OCI-LY3 (cell line): ENCODE measurements around the gene PREP.

Experiments used
- EZH2phosphoT487 ChIP-seq: fragments of 200-600 bp; shearing (Covaris generic); IDR thresholded peaks from 2 replicates; pipeline ENCODE4 v1.6.1; 2018; ENCODE audit warnings: antibody characterized with exemption, mixed run types, low read depth
- TF ChIP-seq, protein P1 (sequence below): fragments of 200-600, 300-600 bp; sonication (generic); IDR thresholded peaks from 2 replicates; pipeline ENCODE4 v1.5.1; 2014; ENCODE audit warnings: antibody characterized with exemption, low read length, low read depth

DNA sequence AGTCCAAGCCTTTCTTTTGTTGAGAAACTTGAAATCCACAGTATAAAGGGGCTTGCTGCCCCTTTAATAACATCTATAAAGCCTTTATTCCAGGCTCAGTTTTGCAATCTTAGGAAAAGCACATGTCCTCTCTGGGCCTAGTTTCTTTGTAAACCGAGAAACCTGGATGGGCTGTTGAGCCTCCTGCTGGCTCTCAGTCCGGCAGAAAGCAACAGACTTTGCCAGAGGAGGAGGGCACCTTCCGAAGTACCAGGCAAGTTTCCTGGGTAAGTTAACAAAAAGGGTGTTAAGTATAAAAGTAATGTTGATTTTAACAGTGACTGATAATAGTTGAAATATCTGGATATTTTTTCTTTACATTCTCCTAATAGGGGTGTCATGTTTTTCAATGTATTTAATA is 124.1 kb downstream of the PREP start:
- TF ChIP-seq, protein P1, sequence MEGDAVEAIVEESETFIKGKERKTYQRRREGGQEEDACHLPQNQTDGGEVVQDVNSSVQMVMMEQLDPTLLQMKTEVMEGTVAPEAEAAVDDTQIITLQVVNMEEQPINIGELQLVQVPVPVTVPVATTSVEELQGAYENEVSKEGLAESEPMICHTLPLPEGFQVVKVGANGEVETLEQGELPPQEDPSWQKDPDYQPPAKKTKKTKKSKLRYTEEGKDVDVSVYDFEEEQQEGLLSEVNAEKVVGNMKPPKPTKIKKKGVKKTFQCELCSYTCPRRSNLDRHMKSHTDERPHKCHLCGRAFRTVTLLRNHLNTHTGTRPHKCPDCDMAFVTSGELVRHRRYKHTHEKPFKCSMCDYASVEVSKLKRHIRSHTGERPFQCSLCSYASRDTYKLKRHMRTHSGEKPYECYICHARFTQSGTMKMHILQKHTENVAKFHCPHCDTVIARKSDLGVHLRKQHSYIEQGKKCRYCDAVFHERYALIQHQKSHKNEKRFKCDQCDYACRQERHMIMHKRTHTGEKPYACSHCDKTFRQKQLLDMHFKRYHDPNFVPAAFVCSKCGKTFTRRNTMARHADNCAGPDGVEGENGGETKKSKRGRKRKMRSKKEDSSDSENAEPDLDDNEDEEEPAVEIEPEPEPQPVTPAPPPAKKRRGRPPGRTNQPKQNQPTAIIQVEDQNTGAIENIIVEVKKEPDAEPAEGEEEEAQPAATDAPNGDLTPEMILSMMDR: no peak
- no peak for TF ChIP-seq EZH2phosphoT487
